ENCODE measurements around the gene DIDO1. TPM values are rescaled to one million over a fixed set of nuclear protein-coding genes. Genes with fewer than 3 reads are reported as not detected.

DIDO1 gene
- polyA plus RNA-seq, 6 donors from 2014 or later: 24.3 to 39.9 (median 28.3) TPM

DNA sequence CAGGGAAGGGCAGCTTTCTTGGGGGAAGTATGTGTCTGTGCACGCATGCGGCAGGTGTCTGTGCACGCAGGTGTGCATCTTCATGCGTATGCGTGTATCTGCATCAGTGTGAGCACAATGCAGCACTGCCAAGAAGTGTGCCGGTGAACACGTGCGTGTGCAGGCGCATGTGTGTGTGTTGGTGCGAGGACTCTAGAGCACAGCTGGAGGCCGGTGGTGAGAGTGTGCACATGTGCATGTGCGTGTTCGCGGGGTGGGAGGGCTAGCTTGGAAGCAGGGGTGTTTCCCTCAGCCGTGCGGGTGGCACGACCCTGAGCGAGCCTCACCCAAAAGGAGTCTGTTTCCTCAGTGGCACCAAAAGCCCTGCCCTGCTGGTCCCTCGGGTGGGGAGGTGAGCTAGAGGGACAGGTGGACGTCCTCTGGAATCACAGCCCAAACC, 33.7 kb upstream of the DIDO1 start:
- Mint-ChIP-seq H3K9me3 (no peaks in the 10 kb centered on the region), H3K4me3 (peak overlapping the region in 4 of 8 donors; percentile 42 to 65 (median 53)), H3K27ac (peak overlapping the region in 1 of 6 donors; percentile 56), H3K36me3 (no peaks in the 10 kb centered on the region), H3K27me3 (no peaks in the 10 kb centered on the region), H3K4me1 (peaks cover 0 to 20% (median 12%) of the 10 kb centered on the region in 3 donors)
- DNase-seq (no peak), ATAC-seq (ENCODE audit: low read depth in 2 of 2) (no peak)

DNA sequence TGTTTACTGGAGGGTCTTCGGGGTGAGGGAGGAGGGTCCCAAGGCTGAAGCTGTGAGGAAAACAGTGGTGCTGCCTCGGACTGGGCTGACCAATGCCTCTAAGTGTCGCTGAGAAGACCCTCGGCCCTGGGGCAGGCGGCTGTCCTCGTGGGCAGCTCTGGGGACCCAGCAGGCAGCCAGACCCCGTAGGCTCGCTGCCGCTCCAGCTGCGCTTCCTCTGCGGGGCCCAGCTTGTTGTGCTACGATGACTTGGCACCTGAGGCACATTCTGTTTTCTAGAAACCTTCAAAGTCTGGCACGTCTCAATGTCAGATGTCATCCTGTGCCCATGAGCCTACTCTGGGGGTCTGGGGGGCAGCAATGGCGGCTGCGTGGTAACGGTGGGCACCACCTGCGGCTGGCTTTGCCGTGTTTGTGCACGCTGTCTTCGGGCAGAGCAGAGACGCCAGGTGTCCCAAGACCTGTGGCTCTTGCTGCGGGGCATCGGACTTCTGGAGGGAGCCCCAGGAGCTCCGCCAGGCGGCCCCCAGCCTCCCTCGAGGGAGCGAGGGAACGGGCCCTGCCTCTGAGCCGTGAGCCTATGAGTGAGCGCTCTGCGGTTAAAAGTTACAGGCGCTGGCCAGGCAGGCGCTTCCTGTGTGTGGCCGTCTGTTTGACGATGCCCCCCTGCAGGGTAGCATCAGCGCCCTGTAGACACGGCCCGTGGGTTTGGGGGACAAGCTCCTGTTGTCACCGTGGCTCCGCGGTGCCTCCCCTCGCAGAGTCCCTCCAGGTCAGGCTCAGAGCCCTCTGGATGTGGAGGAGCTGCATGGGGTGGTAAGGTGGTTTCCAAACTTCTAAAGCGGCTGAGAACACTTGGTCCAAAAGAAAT, 33.0 kb upstream of the DIDO1 start:
- ATAC-seq (ENCODE audit: low read depth in 2 of 2): no peak
- Mint-ChIP-seq H3K36me3 (no peaks in the 10 kb centered on the region), H3K4me1 (peaks cover 4 to 25% (median 19%) of the 10 kb centered on the region in 3 donors), H3K4me3 (peak overlapping the region in 6 of 8 donors; percentile 42 to 65 (median 56)), H3K27me3 (no peaks in the 10 kb centered on the region), H3K9me3 (no peaks in the 10 kb centered on the region), H3K27ac (no peak overlapping the region)
- no peak for DNase-seq

DNA sequence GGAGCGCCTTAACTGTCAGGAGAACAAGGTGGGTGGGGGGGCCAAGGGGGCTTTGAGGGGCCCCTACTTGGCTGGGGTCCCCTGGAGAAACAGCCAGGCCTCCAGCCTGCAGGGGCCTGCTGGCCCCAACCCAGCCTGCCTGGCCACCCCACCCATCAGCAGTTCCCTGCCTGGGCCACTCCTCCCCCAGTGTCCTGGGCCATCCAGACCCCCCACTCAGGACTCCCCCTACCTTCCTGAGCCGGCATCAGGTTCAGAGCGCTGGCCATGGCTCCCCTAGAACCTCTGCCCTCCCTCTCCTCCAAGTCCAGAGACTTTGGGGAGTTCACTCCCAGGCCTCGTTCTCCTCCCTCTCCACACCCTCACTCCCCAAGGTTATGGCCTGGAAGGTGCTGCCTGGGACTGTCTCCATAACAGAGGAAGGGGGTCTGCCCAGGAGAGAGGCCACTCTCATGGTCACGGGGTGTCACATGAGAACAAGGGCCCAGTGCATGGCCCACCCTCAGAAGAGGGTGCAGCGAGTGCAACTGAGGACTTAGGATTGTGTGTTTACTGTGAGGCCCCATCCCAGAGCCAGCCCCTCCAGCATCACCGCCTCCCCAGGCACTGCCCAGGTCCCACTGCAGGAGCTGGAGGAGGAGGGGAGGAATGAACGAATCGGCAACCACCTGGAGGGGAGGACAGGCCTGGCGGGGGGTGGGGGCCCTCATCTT, 32.2 kb upstream of the DIDO1 start:
- no peak for ATAC-seq (ENCODE audit: low read depth in 2 of 2)
- Mint-ChIP-seq H3K4me1 (peaks cover 11 to 33% (median 26%) of the 10 kb centered on the region in 3 donors), H3K4me3 (peak overlapping the region in 1 of 8 donors; percentile 65), H3K27ac (no peak overlapping the region), H3K36me3 (no peaks in the 10 kb centered on the region), H3K27me3 (no peaks in the 10 kb centered on the region), H3K9me3 (no peaks in the 10 kb centered on the region)
- DNase-seq: no peak

GRCh38 chr20:62957136-62958117, 31.1 kb upstream of the DIDO1 start:
- Mint-ChIP-seq H3K4me1 (peaks cover 11 to 41% (median 32%) of the 10 kb centered on the region in 3 donors), H3K4me3 (peak overlapping the region in 1 of 8 donors; percentile 37), H3K27me3 (no peaks in the 10 kb centered on the region), H3K36me3 (no peaks in the 10 kb centered on the region), H3K9me3 (no peaks in the 10 kb centered on the region), H3K27ac (peak overlapping the region in 2 of 6 donors; percentile 34 to 72)
- ATAC-seq (ENCODE audit: low read depth in 2 of 2) (no peak), DNase-seq (no peak)

DNA sequence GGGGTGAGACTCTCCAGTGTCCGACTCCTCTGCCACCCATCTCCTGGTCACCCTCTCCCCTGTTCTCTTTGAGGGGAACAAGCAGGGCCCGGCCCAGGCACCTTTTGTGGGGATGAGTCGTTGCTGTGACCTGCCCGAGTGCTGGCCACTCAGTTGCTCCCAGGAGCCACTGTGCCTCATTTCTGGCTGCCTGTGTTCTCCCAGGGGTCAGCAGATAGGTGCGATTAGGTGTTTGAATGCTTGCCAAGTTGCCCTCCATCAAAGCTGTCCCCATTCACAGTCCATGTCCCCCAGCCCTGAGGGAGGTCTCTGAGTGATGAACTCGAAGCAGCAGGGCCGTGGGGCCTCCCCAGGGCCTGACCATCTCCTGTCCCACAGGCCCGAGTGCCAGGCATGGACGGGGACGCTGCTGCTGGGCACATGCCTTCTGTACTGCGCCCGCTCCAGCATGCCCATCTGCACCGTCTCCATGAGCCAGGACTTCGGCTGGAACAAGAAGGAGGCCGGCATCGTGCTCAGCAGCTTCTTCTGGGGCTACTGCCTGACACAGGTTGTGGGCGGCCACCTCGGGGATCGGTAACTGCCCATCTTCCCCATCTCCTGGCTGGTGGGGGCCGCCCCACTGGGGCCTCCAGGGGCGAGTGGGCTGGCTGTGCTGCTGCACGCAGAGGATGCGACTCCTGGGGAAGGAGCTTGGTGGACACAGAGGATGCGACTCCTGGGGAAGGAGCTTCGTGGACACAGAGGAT, 30.3 kb upstream of the DIDO1 start:
- Mint-ChIP-seq H3K4me1 (peaks cover 15 to 46% (median 34%) of the 10 kb centered on the region in 3 donors), H3K9me3 (no peaks in the 10 kb centered on the region), H3K36me3 (no peaks in the 10 kb centered on the region), H3K27ac (peak overlapping the region in 2 of 6 donors; percentile 34 to 73), H3K27me3 (no peaks in the 10 kb centered on the region), H3K4me3 (peak overlapping the region in 2 of 8 donors; percentile 52 to 57)
- ATAC-seq (ENCODE audit: low read depth in 2 of 2) (no peak), DNase-seq (no peak)

DNA sequence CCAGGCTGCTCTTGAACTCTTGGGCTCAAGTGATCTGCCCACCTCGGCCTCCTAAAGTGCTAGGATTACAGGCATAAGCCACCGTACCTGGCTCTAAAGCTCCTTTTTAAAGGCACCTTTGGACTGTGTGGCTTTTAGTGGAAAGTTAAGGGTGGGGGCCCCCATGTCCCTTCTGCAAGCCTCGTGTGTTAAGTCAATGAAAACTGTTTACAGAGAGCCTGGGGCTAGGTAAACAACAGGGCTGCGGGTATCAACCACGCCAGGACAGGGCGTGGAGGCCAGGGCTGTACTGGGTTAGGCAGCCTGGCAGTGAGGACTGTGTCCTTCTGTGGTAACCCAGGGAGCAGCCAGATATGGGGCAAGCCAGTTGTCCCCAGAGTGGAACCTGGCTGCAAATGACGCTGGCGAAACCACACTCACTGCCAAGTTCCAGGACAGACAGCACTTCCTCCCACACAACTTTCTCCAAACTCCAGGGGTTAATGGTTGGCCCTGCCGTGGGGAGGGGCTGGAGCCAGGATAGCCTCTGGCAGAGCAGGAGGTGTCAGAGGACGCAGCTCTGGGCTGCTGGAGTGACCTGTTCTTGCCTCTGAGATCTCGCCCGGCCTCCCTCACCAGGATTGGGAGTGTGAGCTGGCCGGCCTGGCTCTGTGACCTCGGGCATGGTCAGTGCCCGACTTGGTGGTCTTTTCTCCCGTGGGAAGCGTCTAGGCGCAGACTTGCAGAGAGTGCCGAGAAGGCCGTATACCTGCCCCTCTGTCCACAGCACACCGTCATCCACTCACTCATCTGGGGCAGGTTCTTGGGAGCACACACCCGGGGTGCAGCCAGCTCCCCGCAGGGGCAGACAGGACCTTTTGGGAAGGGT, 29.4 kb upstream of the DIDO1 start:
- Mint-ChIP-seq H3K36me3 (no peaks in the 10 kb centered on the region), H3K9me3 (no peaks in the 10 kb centered on the region), H3K27me3 (no peaks in the 10 kb centered on the region), H3K4me3 (peak overlapping the region in 5 of 8 donors; percentile 40 to 98 (median 75)), H3K27ac (peak overlapping the region in 2 of 6 donors; percentile 29 to 73), H3K4me1 (peaks cover 15 to 46% (median 38%) of the 10 kb centered on the region in 3 donors)
- ATAC-seq (ENCODE audit: low read depth in 2 of 2) (no peak), DNase-seq (no peak)

DNA sequence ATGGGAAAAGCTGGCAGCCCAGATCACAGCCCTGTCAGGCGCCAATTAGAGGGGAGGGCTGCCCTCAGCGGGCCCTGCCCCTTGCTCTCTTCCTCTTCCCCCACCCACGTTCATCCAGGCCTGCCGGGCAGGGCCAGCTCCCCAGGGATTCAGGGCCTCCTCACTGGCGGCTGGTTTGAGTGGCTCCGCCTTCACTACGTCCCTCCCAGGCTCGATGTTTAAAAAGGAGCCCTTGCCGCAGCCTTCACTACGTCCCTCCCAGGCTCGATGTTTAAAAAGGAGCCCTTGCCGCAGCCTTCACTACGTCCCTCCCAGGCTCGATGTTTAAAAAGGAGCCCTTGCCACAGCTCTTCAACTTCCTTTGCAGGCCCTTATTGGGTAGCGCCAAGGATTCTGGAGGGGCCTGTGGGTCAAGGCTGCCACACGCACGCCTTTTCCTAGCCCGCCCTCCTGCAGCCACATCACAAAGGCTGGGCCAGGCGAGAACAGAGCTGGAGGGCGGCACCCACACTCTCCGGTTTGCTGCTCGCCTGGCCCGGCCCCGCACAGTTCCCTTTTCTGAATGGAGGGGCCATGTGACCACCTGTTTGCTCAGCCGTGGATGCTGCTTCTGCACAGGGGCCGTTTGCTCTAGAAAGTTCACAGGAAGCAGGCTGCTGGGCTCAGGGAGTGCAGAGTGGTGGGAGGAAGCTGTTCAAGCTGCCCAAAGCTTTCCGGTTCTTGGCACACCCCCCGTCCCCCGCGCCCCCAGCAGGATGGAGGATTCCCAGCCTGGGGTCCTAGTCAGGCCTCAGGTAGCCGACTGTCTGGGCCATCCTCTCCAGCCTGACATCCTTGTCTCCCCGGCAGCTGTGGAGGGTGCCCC, 27.8 kb upstream of the DIDO1 start:
- peaks cover 0 to 2% (median 0%) of the 10 kb centered on the region in 7 donors for H3K9me3 Mint-ChIP-seq
- H3K4me1 Mint-ChIP-seq: peaks cover 15 to 41% (median 33%) of the 10 kb centered on the region in 3 donors
- H3K36me3 Mint-ChIP-seq: no peaks in the 10 kb centered on the region
- ATAC-seq (ENCODE audit: low read depth in 2 of 2) (peak; percentile 92 to 94), DNase-seq (peak; percentile 92)
- peak overlapping the region; percentile 92 to 98 (median 98) for H3K27ac Mint-ChIP-seq
- no peaks in the 10 kb centered on the region for H3K27me3 Mint-ChIP-seq
- peak overlapping the region; percentile 92 to 98 (median 95) for H3K4me3 Mint-ChIP-seq

- H3K9me3 Mint-ChIP-seq: peaks cover 0 to 2% (median 0%) of the 10 kb centered on the region in 7 donors
Observed at GRCh38 chr20:62952968-62953838, 26.9 kb upstream of the DIDO1 start.

DNA sequence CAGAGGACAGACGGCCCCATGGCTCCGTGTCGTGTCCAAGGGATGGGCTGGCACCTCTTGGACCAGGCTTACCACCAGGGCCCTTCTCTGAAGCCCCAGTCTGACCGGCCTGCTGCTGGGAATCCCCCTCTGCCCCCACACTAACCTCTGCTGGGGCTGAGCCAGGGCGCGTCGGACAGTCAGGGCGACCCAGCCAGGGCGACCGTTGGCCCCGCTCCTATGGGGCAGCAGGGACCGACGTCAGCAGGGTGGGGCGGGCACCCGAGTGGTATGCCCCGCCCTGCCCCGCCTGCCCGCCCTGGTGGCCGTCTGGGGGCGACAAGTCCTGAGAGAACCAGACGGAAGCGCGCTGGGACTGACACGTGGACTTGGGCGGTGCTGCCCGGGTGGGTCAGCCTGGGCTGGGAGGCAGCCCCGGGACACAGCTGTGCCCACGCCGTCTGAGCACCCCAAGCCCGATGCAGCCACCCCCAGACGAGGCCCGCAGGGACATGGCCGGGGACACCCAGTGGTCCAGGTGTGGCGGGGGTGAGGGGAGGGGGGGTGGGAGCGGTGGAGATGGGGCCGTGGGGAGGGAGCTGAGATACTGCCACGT, 26.2 kb upstream of the DIDO1 start, which contains the start of gene SLC17A9:
Gene SLC17A9, plus strand, starts transcription at position 337 of the 595 bp plus-strand sequence. Its CDS starts 122 bp downstream, at position 459.
- Mint-ChIP-seq H3K27ac (peak within 1 kb of the TSS; percentile 88 to 98 (median 98)), H3K36me3 (peaks cover 0 to 4% of the 10 kb centered on the region in 2 donors), H3K4me1 (peaks cover 15 to 31% (median 30%) of the 10 kb centered on the region in 3 donors), H3K4me3 (peak within 1 kb of the TSS; percentile 92 to 98 (median 95)), H3K27me3 (no peaks in the 10 kb centered on the region), H3K9me3 (peaks cover 0 to 2% (median 0%) of the 10 kb centered on the region in 7 donors)
- ATAC-seq (ENCODE audit: low read depth in 2 of 2) (peak; percentile 13 to 25), DNase-seq (peak; percentile 76)

More at GRCh38 chr20:62952968-62953838, 26.9 kb upstream of the DIDO1 start:
- peaks cover 15 to 32% (median 31%) of the 10 kb centered on the region in 3 donors for H3K4me1 Mint-ChIP-seq
- H3K4me3 Mint-ChIP-seq: peak overlapping the region; percentile 92 to 98 (median 95)
- peak overlapping the region; percentile 88 to 98 (median 98) for H3K27ac Mint-ChIP-seq
- no peak for DNase-seq
- H3K27me3 Mint-ChIP-seq: no peaks in the 10 kb centered on the region
- ATAC-seq (ENCODE audit: low read depth in 2 of 2): no peak
- no peaks in the 10 kb centered on the region for H3K36me3 Mint-ChIP-seq

All from naive B cell (primary cell).